ENCODE results near the gene NALCN. TPM values are rescaled to one million over a fixed set of nuclear protein-coding genes. Genes with fewer than 3 reads are reported as not detected.

NALCN gene
- total RNA-seq, 4 donors from 2014 or later, result 0.32 to 0.41 TPM; not detected in 2

- Histone ChIP-seq H3K4me1 (no peaks in the 10 kb centered on the region), H3K9me3 (no peaks in the 10 kb centered on the region), H3K27ac (no peak overlapping the region), H3K27me3 (no peaks in the 10 kb centered on the region), H3K4me3 (no peak overlapping the region), H3K36me3 (no peaks in the 10 kb centered on the region)
- TF ChIP-seq POLR2AphosphoS5 (IDR thresholded peaks at IDR 0.05) (no peak), CTCF (IDR thresholded peaks at IDR 0.05) (no peak), POLR2A (IDR thresholded peaks at IDR 0.05) (no peak), EP300 (IDR thresholded peaks at IDR 0.05; ENCODE audit: low read depth) (no peak)
- DNase-seq, result no peak
- in situ Hi-C loops (cut with MboI; ENCODE audit: low pct_ligation_motif_present in 1 of 4, low pct_unique_long_range_greater_than_20kb in 1 of 4, low sequenced_read_pairs in 3 of 4), result no loop called here
- intact Hi-C loops (cut with DNase I; ENCODE audit: low total_unique reads), result no loop called here
Measured at GRCh38 chr13:101080616-101081015, 335.7 kb downstream of the NALCN start.

- DNase-seq, result no peak
- H3K36me3 ChIP-seq, result no peaks in the 10 kb centered on the region
- no peak overlapping the region for H3K27ac ChIP-seq
- intact Hi-C loops (cut with DNase I; ENCODE audit: low total_unique reads) (no loop called here), in situ Hi-C loops (cut with MboI; ENCODE audit: low pct_ligation_motif_present in 1 of 4, low pct_unique_long_range_greater_than_20kb in 1 of 4, low sequenced_read_pairs in 3 of 4) (no loop called here)
- no peak overlapping the region for H3K4me3 ChIP-seq
- no peaks in the 10 kb centered on the region for H3K9me3 ChIP-seq
- no peak for TF ChIP-seq POLR2AphosphoS5 (IDR thresholded peaks at IDR 0.05)
- no peak for TF ChIP-seq POLR2A (IDR thresholded peaks at IDR 0.05)
- no peak for TF ChIP-seq EP300 (IDR thresholded peaks at IDR 0.05; ENCODE audit: low read depth)
- TF ChIP-seq CTCF (IDR thresholded peaks at IDR 0.05), result no peak
- H3K27me3 ChIP-seq, result no peaks in the 10 kb centered on the region
- no peaks in the 10 kb centered on the region for H3K4me1 ChIP-seq
- WGBS, 2 donors (ENCODE audit: low coverage in 1 of 2), result 92% methylated on average over 12 of the region's 12 CpGs; no CpG with 5 or more reads in 1 of the 2 donors
Measured at GRCh38 chr13:101065329-101065728, 351.0 kb downstream of the NALCN start.

GRCh38 chr13:101059793-101060192, 356.5 kb downstream of the NALCN start:
- in situ Hi-C loops (cut with MboI; ENCODE audit: low pct_ligation_motif_present in 1 of 4, low pct_unique_long_range_greater_than_20kb in 1 of 4, low sequenced_read_pairs in 3 of 4), result no loop called here
- no peak for TF ChIP-seq EP300 (IDR thresholded peaks at IDR 0.05; ENCODE audit: low read depth)
- no peak for TF ChIP-seq POLR2A (IDR thresholded peaks at IDR 0.05)
- TF ChIP-seq CTCF (IDR thresholded peaks at IDR 0.05), result no peak
- TF ChIP-seq POLR2AphosphoS5 (IDR thresholded peaks at IDR 0.05), result no peak
- no peaks in the 10 kb centered on the region for H3K27me3 ChIP-seq
- intact Hi-C loops (cut with DNase I; ENCODE audit: low total_unique reads), result no loop called here
- H3K4me1 ChIP-seq, result no peaks in the 10 kb centered on the region
- 69 to 70% methylated on average over 7 to 10 of the region's 10 CpGs for WGBS, 2 donors (ENCODE audit: low coverage in 1 of 2)
- DNase-seq, result no peak
- H3K36me3 ChIP-seq, result no peaks in the 10 kb centered on the region
- H3K4me3 ChIP-seq, result no peak overlapping the region
- no peak overlapping the region for H3K27ac ChIP-seq
- no peaks in the 10 kb centered on the region for H3K9me3 ChIP-seq

GRCh38 chr13:101058841-101059240, 357.5 kb downstream of the NALCN start:
- no peak overlapping the region for H3K27ac ChIP-seq
- 0 to 34% methylated on average over 1 to 8 of the region's 8 CpGs for WGBS, 2 donors (ENCODE audit: low coverage in 1 of 2)
- no peak overlapping the region for H3K4me3 ChIP-seq
- no peaks in the 10 kb centered on the region for H3K36me3 ChIP-seq
- H3K27me3 ChIP-seq, result no peaks in the 10 kb centered on the region
- intact Hi-C loops (cut with DNase I; ENCODE audit: low total_unique reads) (no loop called here), in situ Hi-C loops (cut with MboI; ENCODE audit: low pct_ligation_motif_present in 1 of 4, low pct_unique_long_range_greater_than_20kb in 1 of 4, low sequenced_read_pairs in 3 of 4) (no loop called here)
- no peaks in the 10 kb centered on the region for H3K9me3 ChIP-seq
- H3K4me1 ChIP-seq, result no peaks in the 10 kb centered on the region
- no peak for DNase-seq
- TF ChIP-seq EP300 (IDR thresholded peaks at IDR 0.05; ENCODE audit: low read depth) (no peak), POLR2A (IDR thresholded peaks at IDR 0.05) (no peak), CTCF (IDR thresholded peaks at IDR 0.05) (no peak), POLR2AphosphoS5 (IDR thresholded peaks at IDR 0.05) (no peak)
